ENCODE results near the gene GIT2.

DNA sequence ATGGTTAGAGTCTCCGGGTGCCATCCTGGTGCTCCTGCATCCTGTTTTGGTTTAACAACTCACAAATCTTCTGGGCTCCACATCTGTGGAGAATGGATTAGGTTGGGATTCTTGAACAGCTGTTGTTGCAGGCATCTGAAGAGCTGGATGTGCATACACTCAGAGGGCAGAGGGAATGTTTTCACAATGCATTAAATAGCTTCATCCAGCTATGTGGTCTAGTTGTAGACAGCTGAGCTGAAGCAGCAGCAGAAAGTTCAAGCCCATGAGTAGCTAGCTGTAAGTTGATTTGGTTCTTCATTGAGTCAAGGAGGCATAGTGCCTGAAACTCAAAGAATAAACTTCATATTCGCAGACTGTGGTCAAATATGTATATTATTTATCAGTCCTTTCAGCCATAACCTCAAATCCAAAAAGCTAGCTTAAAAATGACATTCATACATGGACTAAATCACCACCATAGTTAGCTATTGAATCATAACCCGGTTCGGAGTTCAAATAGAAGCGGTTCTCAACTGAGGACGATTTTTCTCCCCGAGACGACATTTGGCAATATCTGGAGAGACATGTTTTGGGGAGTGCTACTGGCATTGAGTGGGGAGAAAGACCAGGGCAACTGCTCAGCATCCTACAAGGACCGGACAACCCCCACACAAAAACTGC is 2.2 kb upstream of the GIT2 start:
- TF ChIP-seq, protein P1, sequence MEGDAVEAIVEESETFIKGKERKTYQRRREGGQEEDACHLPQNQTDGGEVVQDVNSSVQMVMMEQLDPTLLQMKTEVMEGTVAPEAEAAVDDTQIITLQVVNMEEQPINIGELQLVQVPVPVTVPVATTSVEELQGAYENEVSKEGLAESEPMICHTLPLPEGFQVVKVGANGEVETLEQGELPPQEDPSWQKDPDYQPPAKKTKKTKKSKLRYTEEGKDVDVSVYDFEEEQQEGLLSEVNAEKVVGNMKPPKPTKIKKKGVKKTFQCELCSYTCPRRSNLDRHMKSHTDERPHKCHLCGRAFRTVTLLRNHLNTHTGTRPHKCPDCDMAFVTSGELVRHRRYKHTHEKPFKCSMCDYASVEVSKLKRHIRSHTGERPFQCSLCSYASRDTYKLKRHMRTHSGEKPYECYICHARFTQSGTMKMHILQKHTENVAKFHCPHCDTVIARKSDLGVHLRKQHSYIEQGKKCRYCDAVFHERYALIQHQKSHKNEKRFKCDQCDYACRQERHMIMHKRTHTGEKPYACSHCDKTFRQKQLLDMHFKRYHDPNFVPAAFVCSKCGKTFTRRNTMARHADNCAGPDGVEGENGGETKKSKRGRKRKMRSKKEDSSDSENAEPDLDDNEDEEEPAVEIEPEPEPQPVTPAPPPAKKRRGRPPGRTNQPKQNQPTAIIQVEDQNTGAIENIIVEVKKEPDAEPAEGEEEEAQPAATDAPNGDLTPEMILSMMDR (IDR thresholded peaks at IDR 0.05), result no peak
- no peak for TF ChIP-seq POLR2A (IDR thresholded peaks at IDR 0.05)

Measured in transverse colon (tissue), 3 donors.